Measurements from ENCODE around the gene MYH9.

DNA sequence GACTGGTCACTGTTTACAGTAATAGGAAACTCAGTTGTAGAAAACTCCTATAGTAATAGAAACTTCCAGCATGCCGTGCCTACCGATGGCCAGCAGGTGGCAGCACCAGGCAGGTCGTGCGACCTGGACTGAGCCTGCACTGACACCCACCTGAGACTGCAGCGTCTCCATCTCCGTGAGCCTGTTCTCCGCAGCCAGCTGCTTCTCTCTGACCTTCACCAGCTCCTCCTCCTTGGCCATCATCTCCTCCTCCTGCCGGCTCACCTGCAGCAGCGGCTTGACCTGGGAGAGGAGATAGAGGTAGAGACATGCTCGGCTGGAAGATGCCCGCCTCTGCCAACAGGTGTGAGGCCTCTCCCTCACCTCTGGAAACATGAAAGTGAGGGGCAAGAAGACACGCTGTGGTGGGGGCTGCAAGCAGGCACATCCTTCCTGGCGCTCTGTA, 86.4 kb downstream of the MYH9 start:
- TF ChIP-seq, protein P1, sequence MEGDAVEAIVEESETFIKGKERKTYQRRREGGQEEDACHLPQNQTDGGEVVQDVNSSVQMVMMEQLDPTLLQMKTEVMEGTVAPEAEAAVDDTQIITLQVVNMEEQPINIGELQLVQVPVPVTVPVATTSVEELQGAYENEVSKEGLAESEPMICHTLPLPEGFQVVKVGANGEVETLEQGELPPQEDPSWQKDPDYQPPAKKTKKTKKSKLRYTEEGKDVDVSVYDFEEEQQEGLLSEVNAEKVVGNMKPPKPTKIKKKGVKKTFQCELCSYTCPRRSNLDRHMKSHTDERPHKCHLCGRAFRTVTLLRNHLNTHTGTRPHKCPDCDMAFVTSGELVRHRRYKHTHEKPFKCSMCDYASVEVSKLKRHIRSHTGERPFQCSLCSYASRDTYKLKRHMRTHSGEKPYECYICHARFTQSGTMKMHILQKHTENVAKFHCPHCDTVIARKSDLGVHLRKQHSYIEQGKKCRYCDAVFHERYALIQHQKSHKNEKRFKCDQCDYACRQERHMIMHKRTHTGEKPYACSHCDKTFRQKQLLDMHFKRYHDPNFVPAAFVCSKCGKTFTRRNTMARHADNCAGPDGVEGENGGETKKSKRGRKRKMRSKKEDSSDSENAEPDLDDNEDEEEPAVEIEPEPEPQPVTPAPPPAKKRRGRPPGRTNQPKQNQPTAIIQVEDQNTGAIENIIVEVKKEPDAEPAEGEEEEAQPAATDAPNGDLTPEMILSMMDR (IDR thresholded peaks at IDR 0.05; ENCODE audit: insufficient read depth, low read length, poor library complexity, severe bottlenecking): peak; percentile 80
- no peak for TF ChIP-seq EZH2phosphoT487 (conservative IDR thresholded peaks at IDR 0.05; ENCODE audit: low read length)

All from SU-DHL-6 (cell line).